ENCODE results near the gene GCGR.

GCGR gene

DNA sequence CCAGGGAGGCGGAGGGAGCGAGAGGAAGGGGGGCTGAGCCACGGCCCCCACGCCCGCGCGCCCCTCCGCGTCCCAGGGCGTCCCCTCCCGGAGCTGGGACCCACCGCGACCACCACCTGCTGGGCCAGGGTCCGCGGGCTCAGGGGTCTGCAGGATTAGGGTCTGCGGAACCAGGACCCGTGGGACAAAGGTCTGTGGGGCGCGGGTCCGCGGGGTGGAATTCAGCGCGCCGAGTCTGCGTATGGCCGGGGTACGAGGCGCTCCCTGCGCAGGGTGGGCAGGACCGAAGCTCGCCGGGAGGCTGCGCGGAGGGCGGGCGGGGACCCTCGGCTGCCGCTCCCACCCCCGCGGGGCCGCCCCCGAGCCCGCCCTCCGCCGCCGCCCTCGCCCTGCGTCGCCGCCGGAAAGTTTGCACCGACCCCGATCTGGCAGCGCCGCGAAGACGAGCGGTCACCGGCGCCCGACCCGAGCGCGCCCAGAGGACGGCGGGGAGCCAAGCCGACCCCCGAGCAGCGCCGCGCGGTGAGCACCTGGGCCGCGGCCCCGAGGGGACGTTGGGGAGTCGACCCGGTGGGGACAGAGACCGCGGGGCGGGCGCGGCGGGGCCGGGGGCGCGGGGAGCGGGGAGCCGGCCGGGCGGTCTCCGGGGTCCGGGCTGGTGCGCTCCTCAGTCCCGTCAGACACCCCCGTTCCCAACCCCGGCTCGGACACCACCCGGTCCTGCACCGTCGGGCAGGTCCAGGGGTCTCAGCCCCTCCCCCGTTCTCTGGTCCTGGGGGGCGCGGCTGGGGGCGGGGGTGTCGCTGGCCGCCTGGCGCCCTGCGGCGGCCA, at the start of gene GCGR:
TSS of gene GCGR (plus strand) at position 423 of the 831 bp plus-strand sequence. CDS start 4,869 bp downstream, outside the sequence.
- DNase-seq (ENCODE audit: low read depth) = no peak

GRCh38 chr17:81792675-81793615, 11.0 kb upstream of the GCGR start:
- DNase-seq (ENCODE audit: low read depth) = no peak

- DNase-seq (ENCODE audit: low read depth) = no peak
Observed at GRCh38 chr17:81794074-81794476, 9.9 kb upstream of the GCGR start.

DNA sequence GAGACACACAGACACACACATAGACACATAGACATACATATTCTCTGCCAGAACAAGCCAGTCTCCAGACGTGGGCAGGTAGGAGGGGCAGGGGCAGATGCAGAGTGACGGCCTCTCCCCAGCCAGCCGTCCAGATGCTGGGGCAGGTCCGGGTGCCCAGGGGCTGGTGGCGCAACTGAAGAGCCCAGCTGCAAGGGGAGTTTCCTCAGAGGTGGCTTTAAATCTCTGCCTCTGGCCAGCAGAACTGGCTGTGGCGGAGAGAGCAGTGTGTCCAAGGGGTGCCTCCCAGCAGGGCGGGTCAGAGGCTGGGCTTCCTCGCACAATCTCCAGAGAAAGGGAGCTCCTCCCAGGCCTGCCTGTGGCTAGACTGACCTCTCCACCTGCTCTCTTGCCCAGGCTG, 9.4 kb upstream of the GCGR start:
- peak; percentile 39 for DNase-seq (ENCODE audit: low read depth)

DNA sequence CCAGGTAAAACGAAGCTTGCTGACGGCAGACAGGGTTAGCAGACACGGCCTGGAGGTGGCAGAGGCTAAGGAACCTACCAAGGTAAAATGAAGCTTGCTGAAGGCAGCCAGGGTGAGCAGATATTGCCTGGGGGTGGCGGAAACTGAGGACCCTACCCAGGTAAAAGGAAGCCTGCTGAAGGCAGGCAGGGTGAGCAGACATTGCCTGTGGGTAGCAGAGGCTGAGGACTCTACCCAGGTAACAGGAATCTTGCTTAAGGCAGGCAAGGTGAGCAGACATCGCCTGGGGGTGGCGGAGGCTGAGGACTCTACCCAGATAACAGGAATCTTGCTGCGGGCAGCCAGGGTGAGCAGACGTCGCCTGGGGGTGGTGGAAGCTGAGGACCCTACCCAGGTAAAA, 2.6 kb upstream of the GCGR start:
- DNase-seq (ENCODE audit: low read depth) = no peak

GRCh38 chr17:81802048-81802758, 1.7 kb upstream of the GCGR start:
- no peak for DNase-seq (ENCODE audit: low read depth)

DNA sequence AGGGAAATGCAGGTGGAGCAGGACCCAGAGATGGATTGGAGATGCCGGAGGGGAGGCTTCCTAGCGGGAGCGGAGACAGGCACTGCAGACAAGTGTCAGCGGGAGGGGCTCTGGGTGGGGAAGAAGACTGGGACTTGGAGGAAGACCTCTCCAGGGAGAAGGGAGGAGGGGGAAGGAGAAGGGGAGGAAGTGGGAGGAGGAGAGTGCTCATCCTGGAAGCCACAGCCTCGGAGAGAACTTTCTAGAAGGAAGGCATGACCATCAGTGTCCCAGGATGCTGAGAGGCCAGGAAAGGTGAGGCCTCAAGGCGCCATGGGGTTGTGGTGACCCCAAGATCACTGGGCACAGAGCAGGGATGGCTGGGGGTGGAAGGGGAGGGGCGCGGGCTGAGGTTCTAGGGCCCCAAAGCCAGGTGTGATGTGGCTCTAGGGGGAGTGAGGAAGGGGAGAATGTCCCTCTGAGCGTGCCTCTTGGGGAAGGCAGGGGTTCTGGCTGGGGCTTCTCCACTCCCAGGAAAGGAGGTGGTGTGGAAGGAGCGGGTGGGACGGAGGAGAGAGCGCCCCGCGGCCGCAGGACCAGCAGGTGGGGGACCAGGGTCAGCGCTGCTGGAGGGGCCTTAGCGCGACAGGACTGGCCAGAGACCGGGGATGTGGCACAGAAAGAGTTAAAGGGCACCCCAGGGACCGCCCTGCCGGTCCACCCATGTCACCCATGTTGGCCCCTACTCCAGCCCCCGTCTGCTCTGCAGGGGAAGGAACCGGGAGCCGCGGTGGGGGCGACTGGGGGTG, 900 bp upstream of the GCGR start:
- no peak for DNase-seq (ENCODE audit: low read depth)

DNA sequence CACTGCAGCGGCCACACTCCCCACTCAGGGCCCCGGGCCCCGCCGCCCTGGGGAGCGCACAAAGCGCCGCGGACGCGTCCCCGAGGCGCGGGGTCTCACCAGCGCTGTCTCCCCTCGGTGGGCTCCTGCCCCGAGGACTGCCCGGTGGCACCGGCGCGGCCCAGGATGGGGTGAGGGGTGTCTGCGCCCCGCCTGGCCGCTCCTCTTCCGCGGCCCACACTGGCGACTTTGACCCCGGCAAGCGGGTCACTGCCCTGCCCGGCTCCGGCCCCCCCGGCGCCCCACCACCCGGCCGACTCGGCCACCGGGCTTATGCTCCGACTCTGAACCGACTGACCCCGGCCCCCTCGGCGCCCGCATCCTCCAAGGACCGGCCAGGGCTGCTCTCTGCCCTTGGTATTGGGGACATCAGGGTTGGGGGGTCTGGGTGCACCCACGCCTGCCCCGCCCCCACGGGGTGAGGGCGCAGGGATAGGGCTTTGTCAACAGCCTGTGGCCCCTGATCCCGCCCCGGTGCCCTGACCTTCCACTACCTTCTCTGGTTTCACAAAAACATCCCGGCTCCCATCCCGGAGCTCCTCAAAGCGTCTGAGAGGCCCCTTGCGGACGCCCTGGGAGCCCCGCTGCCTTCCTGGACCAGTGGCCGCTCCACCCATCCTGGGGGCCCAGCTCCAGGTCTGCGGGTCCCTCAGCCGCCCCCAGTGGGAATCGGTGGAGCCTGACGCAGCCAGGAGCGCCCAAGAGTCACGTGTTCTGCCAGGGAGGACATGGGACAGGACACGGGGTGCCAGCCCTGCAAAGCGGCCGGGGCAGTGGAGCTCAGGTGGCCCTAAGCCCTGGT, 829 bp downstream of the GCGR start:
- no peak for DNase-seq (ENCODE audit: low read depth)

DNA sequence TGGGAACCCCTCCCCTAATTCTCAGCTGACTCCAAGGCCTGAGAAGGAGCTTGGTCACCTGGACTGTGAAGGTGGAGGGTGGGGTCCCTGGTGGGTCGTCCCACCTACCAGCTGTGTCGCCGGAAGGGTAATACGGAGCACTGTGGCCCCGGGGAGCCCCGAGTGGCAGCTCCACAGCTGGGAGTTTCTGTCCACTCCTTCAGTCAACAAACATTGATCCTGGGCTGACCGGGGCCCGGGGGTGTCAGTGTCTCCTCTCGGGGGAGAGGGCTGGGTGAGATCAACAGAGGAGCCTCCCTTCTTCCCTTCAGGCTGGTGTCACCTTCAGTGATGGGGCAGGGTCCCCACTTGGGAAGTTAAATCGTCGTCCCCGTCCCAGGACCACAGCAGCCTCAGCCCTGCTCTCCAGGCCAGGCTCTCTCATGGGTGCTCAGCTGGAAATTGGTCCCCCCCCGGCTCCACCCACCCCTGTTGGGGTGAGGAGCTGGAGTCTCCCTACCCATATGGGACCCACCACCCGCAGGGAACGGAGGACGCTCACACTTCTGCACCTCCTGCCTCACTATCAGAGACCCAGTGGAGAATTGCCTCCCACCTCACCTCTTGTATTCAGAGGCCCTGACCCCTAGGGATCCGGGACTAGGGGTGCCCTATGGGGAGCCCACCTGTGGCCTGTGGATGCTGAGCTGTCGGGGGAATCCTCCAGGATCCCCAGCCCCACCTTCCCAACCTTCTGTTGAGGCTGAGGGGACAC, 1.9 kb downstream of the GCGR start:
- no peak for DNase-seq (ENCODE audit: low read depth)

- DNase-seq (ENCODE audit: low read depth) = no peak
Observed at GRCh38 chr17:81806461-81807209, 2.7 kb downstream of the GCGR start.

- no peak for DNase-seq (ENCODE audit: low read depth)
Observed at GRCh38 chr17:81807210-81807719, 3.3 kb downstream of the GCGR start.

DNA sequence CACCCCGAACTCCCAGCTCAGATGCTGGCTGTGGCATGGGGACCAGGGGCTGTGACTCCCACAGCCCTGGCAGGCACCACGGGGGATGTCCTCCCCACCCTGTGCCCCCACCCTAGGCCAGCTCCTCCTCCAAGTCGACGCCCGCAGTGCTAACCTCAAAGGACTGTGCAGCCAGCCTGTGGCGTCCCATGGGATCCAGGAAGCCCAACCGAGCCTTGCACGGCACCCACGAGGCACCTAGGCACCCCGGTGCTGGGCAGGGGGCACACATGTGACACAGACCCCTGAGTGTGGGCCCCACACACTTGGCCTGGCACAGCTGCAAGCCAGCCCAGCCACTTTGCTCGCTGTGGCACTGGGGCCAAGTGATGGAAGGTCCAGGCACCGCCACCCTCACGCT, 3.9 kb downstream of the GCGR start:
- DNase-seq (ENCODE audit: low read depth) = no peak

- DNase-seq (ENCODE audit: low read depth) = no peak
Observed at GRCh38 chr17:81808778-81809555, 5.0 kb downstream of the GCGR start.

DNA sequence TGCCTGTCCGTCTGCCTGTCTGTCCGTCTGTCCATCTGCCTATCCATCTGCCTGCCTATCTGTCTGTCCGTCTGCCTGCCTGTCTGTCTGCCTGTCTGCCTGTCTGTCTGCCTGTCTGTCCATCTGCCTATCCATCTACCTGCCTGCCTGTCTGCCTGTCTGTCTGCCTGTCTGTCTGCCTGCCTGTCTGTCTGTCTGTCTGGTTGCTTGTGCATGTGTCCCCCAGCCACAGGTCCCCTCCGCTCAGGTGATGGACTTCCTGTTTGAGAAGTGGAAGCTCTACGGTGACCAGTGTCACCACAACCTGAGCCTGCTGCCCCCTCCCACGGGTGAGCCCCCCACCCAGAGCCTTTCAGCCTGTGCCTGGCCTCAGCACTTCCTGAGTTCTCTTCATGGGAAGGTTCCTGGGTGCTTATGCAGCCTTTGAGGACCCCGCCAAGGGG, 5.6 kb downstream of the GCGR start:
- DNase-seq (ENCODE audit: low read depth) = no peak

DNA sequence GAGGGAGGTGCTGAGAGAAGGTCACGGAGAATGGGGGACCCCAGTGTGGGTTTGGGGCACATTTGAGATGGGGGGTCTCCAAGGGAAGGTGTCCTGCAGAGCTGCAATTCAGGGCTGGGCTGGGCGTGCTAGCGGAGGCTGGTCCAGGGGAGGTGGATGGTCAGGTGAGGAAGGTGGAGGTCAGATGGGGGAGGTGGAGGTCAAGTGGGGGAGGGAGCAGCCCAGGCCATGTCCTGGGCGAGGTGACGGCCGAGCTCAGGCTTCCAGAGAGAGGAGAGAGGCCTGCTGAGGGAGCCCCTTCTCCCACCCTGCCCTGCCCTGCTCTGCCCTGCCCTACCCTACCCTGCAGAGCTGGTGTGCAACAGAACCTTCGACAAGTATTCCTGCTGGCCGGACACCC, 6.5 kb downstream of the GCGR start:
- DNase-seq (ENCODE audit: low read depth) = no peak

DNA sequence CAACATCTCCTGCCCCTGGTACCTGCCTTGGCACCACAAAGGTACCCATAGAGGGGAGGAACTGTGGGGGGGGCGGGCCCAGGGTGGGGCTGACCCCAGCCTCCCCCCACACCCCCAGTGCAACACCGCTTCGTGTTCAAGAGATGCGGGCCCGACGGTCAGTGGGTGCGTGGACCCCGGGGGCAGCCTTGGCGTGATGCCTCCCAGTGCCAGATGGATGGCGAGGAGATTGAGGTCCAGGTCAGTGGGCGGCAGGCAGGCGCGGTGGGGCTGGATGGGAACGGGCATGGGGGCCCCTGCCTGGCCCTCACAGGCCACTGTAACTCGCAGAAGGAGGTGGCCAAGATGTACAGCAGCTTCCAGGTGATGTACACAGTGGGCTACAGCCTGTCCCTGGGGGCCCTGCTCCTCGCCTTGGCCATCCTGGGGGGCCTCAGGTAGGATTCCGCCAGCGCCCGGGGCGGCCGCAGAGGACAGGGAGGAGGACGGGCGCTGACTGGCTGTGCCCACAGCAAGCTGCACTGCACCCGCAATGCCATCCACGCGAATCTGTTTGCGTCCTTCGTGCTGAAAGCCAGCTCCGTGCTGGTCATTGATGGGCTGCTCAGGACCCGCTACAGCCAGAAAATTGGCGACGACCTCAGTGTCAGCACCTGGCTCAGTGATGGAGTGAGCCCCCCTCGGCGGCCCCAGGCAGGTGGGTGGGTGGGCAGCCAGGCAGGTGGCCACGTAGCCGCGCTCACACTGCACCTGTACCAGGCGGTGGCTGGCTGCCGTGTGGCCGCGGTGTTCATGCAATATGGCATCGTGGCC, 7.1 kb downstream of the GCGR start:
- no peak for DNase-seq (ENCODE audit: low read depth)

Measured in fibroblast of gingiva (primary cell).